ENCODE measurements around the gene KIAA1671. TPM values are rescaled to one million over a fixed set of nuclear protein-coding genes. Genes with fewer than 3 reads are reported as not detected.

KIAA1671 gene
- polyA plus RNA-seq, 3 donors, result not detected

DNA sequence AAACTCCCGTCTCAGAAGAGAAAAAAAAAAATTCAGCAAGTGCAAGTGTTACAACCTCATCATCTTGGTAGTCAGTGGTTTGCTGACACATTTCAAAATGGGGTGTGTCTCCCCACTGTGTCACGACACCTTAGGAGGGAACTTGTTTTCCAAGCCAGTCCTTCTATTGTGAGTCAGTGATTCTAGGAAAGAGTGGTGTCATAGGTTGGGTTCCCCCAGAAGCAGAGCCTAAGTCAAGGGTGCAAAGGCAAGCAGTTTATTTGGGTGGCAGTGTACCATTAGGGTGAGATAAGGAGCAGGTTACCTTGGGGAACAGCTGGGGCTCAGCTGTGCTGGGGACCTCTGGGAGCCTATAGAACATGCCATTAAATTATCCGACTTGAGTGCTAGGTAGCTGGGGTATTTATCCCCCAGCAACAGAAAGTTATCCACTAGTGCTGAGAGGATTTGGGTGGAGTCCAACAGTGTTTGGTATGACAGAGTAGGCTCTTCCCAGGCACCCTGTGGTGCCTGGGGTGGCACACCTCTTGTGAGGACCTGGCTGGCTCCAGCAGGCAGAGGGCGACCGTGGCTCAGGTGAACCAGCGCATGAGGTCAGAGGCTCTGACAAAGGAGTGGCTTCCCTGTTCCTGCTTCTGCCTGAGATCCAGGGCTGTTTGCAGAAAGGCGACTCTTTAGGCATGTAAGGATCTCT lies 41.7 kb downstream of the KIAA1671 start:
- TF ChIP-seq, protein P1, sequence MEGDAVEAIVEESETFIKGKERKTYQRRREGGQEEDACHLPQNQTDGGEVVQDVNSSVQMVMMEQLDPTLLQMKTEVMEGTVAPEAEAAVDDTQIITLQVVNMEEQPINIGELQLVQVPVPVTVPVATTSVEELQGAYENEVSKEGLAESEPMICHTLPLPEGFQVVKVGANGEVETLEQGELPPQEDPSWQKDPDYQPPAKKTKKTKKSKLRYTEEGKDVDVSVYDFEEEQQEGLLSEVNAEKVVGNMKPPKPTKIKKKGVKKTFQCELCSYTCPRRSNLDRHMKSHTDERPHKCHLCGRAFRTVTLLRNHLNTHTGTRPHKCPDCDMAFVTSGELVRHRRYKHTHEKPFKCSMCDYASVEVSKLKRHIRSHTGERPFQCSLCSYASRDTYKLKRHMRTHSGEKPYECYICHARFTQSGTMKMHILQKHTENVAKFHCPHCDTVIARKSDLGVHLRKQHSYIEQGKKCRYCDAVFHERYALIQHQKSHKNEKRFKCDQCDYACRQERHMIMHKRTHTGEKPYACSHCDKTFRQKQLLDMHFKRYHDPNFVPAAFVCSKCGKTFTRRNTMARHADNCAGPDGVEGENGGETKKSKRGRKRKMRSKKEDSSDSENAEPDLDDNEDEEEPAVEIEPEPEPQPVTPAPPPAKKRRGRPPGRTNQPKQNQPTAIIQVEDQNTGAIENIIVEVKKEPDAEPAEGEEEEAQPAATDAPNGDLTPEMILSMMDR (IDR thresholded peaks at IDR 0.05), result no peak
- Histone ChIP-seq H3K4me3 (replicated peaks in 1 of 3; ENCODE audit: low read depth in 2 of 3, low read length in 3 of 3) (no peak overlapping the region), H3K27me3 (ENCODE audit: control insufficient read depth in 2 of 2, insufficient read depth in 2 of 2, low read length in 2 of 2) (no peaks in the 10 kb centered on the region), H3K4me1 (ENCODE audit: control insufficient read depth in 1 of 2, insufficient read depth in 2 of 2, low read length in 2 of 2) (no peaks in the 10 kb centered on the region), H3K36me3 (replicated peaks in 1 of 2; ENCODE audit: control insufficient read depth in 1 of 2, insufficient read depth in 2 of 2, low read length in 2 of 2) (no peaks in the 10 kb centered on the region), H4K20me1 (ENCODE audit: insufficient read depth, low read length) (no peaks in the 10 kb centered on the region), H3K4me2 (replicated peaks; ENCODE audit: extremely low read depth, low read length, poor library complexity, severe bottlenecking) (no peak overlapping the region), H3K9me3 (replicated peaks in 1 of 2; ENCODE audit: control insufficient read depth in 1 of 2, insufficient read depth in 1 of 2, low read length in 2 of 2) (no peaks in the 10 kb centered on the region), H2AFZ (ENCODE audit: insufficient read depth, low read depth, low read length, poor library complexity, severe bottlenecking) (no peak overlapping the region), H3K27ac (ENCODE audit: low read depth in 1 of 2, low read length in 2 of 2) (no peak overlapping the region), H3K9ac (ENCODE audit: insufficient read depth, low read length, poor library complexity, severe bottlenecking) (no peak overlapping the region), H3K79me2 (ENCODE audit: insufficient read depth, low read length) (no peaks in the 10 kb centered on the region)
- Mint-ChIP-seq H3K27ac (peak overlapping the region in 1 of 7 donors; percentile 59), H3K27me3 (ENCODE audit: low read depth in 3 of 3) (peaks cover 1 to 6% (median 3%) of the 10 kb centered on the region in 3 donors), H3K4me3 (no peak overlapping the region), H3K9me3 (no peaks in the 10 kb centered on the region), H3K36me3 (no peaks in the 10 kb centered on the region), H3K4me1 (no peaks in the 10 kb centered on the region)
- 86% methylated on average over 6 of the region's 7 CpGs for WGBS (ENCODE audit: insufficient coverage)
- intact Hi-C loops (cut with micrococcal nuclease), result no loop called here
- DNase-seq, result no peak

DNA sequence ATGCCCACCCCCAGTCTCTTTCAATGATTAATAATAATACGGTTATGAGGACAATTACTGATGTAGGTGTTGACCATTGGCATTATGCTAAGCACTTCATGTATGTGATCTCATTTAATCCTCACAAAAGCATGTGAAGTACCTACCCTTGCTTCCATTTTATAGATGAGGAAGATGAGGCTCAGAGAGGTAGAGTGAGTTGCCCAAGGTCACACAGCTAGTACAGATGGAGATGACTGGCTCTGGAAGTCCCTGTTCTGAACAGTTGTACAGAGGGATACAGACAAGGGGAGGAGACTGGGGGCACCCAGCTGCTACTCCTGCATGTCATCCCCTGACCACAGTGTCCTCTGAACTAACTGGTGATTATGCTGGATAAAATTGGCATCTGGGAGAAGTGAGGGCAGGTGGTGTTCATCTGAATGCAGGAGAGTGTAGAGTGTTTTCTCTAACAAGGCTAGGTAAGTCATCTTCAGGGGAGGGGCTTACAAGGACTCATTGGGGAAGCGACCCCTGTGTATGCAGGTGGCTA lies 43.2 kb downstream of the KIAA1671 start:
- no peak overlapping the region for H3K4me3 Mint-ChIP-seq

More for the DNA sequence above, 43.2 kb downstream of the KIAA1671 start:
- Mint-ChIP-seq H3K27me3 (ENCODE audit: low read depth in 3 of 3) (peaks cover 1 to 3% (median 3%) of the 10 kb centered on the region in 3 donors), H3K4me1 (no peaks in the 10 kb centered on the region), H3K9me3 (no peaks in the 10 kb centered on the region), H3K36me3 (no peaks in the 10 kb centered on the region), H3K27ac (no peak overlapping the region)
- intact Hi-C loops (cut with micrococcal nuclease), result no loop called here
- H3K36me3 ChIP-seq (replicated peaks in 1 of 2; ENCODE audit: control insufficient read depth in 1 of 2, insufficient read depth in 2 of 2, low read length in 2 of 2), result no peaks in the 10 kb centered on the region
- no peak overlapping the region for H3K4me2 ChIP-seq (replicated peaks; ENCODE audit: extremely low read depth, low read length, poor library complexity, severe bottlenecking)
- no peak overlapping the region for H3K27ac ChIP-seq (ENCODE audit: low read depth in 1 of 2, low read length in 2 of 2)
- no peak overlapping the region for H3K4me3 ChIP-seq (replicated peaks in 1 of 3; ENCODE audit: low read depth in 2 of 3, low read length in 3 of 3)
- no peaks in the 10 kb centered on the region for H3K79me2 ChIP-seq (ENCODE audit: insufficient read depth, low read length)
- TF ChIP-seq, protein P1 (IDR thresholded peaks at IDR 0.05), result no peak
- no peaks in the 10 kb centered on the region for H3K9me3 ChIP-seq (replicated peaks in 1 of 2; ENCODE audit: control insufficient read depth in 1 of 2, insufficient read depth in 1 of 2, low read length in 2 of 2)
- H3K4me1 ChIP-seq (ENCODE audit: control insufficient read depth in 1 of 2, insufficient read depth in 2 of 2, low read length in 2 of 2), result no peaks in the 10 kb centered on the region
- H3K9ac ChIP-seq (ENCODE audit: insufficient read depth, low read length, poor library complexity, severe bottlenecking), result no peak overlapping the region
- H4K20me1 ChIP-seq (ENCODE audit: insufficient read depth, low read length), result no peaks in the 10 kb centered on the region
- WGBS (ENCODE audit: insufficient coverage), result 90% methylated on average over 1 of the region's 2 CpGs
- DNase-seq, result no peak
- no peaks in the 10 kb centered on the region for H3K27me3 ChIP-seq (ENCODE audit: control insufficient read depth in 2 of 2, insufficient read depth in 2 of 2, low read length in 2 of 2)
- no peak overlapping the region for H2AFZ ChIP-seq (ENCODE audit: insufficient read depth, low read depth, low read length, poor library complexity, severe bottlenecking)

All from CD14-positive monocyte (primary cell).